ENCODE results near the gene ASMT. TPM values are rescaled to one million over a fixed set of nuclear protein-coding genes. Genes with fewer than 3 reads are reported as not detected.

ASMT gene
- total RNA-seq, 5 donors from 2014 or later (not counting 1 experiment from before 2014, with no cell fraction given) = 0.98 TPM; not detected in 4

DNA sequence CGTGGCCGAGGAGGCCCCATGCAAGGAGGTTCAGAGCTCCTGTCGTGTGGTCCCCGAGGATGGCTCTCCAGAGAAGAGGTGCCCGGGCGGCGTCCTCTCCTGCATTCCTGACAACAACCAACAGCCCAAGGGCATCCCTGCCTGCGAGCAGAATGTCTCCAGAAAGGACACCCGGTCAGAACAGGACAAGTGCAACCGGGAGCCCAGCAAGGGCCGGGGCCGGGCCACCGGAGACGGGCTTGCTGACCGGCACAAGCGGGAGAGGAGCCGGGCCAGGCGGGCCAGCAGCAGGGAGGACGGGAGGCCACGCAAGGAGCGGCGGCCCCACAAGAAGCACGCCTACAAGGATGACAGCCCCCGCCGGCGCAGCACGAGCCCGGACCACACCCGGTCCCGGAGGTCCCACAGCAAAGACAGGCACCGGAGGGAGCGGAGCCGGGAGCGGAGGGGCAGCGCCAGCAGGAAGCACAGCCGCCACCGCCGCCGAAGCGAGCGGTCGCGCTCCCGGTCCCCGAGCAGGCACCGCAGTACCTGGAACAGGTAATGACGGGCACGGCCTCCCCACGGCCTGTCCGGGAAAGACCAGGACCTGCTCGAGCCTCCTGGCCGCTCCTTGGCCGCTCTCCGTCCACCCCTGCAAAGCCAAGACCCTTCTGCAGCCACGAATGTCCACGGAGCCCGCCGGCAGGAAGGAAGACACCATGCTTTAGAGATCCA, 13.7 kb upstream of the ASMT start:
- ATAC-seq (replicated peaks in 1 of 4) (no peak), DNase-seq (no peak)
- peaks cover 0 to 12% (median 10%) of the 10 kb centered on the region in 3 donors for H3K4me1 Mint-ChIP-seq
- WGBS (ENCODE audit: insufficient coverage) = 97% methylated on average over 44 of the region's 58 CpGs
- peak overlapping the region in 1 of 3 donors; percentile 15 for H3K4me3 Mint-ChIP-seq
- H3K9me3 Mint-ChIP-seq = no peaks in the 10 kb centered on the region
- POLR2A ChIA-PET = no interaction called here
- Histone ChIP-seq H3K9me3 (no peaks in the 10 kb centered on the region), H3K4me1 (ENCODE audit: control insufficient read depth in 1 of 2, extremely low read depth in 1 of 2, insufficient read depth in 2 of 2, low read length in 2 of 2) (peaks cover 0 to 4% of the 10 kb centered on the region in 2 experiments), H3K27me3 (replicated peaks in 1 of 2; ENCODE audit: control insufficient read depth in 2 of 2, extremely low read depth in 1 of 2, insufficient read depth in 2 of 2, low read length in 1 of 2) (no peaks in the 10 kb centered on the region), H3K36me3 (ENCODE audit: control insufficient read depth in 2 of 2, extremely low read depth in 1 of 2, insufficient read depth in 1 of 2, low read length in 1 of 2) (peaks cover 32 to 62% of the 10 kb centered on the region in 2 donors), H3K27ac (ENCODE audit: low read length) (no peak overlapping the region), H3K4me3 (ENCODE audit: control insufficient read depth in 1 of 2, extremely low read depth in 1 of 2, low read length in 1 of 2) (no peak overlapping the region)
- no peaks in the 10 kb centered on the region for H3K27me3 Mint-ChIP-seq
- CTCF ChIA-PET = no interaction called here
- no peak overlapping the region for H3K27ac Mint-ChIP-seq
- peaks cover 47% of the 10 kb centered on the region for H3K36me3 Mint-ChIP-seq

DNA sequence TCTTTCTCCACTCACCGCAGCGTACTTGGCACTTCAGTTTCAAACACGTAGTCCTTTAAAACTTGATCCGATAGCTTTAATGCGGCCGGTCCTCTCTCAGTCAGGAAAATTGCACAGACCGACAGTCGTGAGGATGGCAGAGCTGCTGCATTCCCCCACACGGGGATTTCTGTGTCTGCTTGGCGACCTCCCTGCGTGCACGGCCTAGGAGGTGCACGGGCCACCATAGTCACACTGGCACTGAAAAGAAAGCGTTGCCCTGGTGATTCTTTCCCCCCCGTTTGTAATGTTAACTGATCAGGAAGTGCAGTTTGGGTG, 13.1 kb upstream of the ASMT start:
- ChIA-PET CTCF (no interaction called here), POLR2A (no interaction called here)
- H3K27ac Mint-ChIP-seq = no peak overlapping the region
- H3K9me3 Mint-ChIP-seq = no peaks in the 10 kb centered on the region
- H3K4me3 Mint-ChIP-seq = peak overlapping the region in 1 of 3 donors; percentile 15
- H3K36me3 Mint-ChIP-seq = peaks cover 45% of the 10 kb centered on the region
- Histone ChIP-seq H3K36me3 (ENCODE audit: control insufficient read depth in 2 of 2, extremely low read depth in 1 of 2, insufficient read depth in 1 of 2, low read length in 1 of 2) (peaks cover 32 to 61% of the 10 kb centered on the region in 2 donors), H3K27ac (ENCODE audit: low read length) (no peak overlapping the region), H3K4me1 (ENCODE audit: control insufficient read depth in 1 of 2, extremely low read depth in 1 of 2, insufficient read depth in 2 of 2, low read length in 2 of 2) (peaks cover 0 to 4% of the 10 kb centered on the region in 2 experiments), H3K9me3 (no peaks in the 10 kb centered on the region), H3K4me3 (ENCODE audit: control insufficient read depth in 1 of 2, extremely low read depth in 1 of 2, low read length in 1 of 2) (no peak overlapping the region), H3K27me3 (replicated peaks in 1 of 2; ENCODE audit: control insufficient read depth in 2 of 2, extremely low read depth in 1 of 2, insufficient read depth in 2 of 2, low read length in 1 of 2) (no peaks in the 10 kb centered on the region)
- H3K27me3 Mint-ChIP-seq = no peaks in the 10 kb centered on the region
- WGBS (ENCODE audit: insufficient coverage) = 96% methylated on average over 14 of the region's 15 CpGs
- DNase-seq = no peak
- peaks cover 0 to 11% (median 10%) of the 10 kb centered on the region in 3 donors for H3K4me1 Mint-ChIP-seq
- no peak for ATAC-seq (replicated peaks in 1 of 4)

DNA sequence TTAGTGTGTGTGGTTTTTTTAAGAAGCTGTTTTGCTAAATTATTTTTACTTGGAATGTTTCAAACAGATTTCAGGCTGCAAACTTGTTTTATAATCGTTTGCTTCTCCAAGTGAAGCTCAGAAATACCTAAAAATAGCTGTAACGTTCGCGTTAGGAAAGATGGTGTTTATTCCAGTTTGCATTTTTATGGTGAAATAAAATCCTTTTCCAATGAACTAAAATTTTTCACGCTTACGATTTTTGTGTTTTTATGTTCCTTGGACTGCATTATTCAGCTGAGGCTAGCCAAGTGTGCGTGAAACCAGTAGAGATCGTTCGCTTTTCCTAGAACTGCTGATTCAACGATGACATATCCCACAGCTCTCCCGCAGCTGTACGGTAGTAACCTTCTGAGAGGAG, 12.6 kb upstream of the ASMT start:
- CTCF ChIA-PET = no interaction called here
- Mint-ChIP-seq H3K4me1 (peaks cover 0 to 8% (median 7%) of the 10 kb centered on the region in 3 donors), H3K27me3 (no peaks in the 10 kb centered on the region), H3K4me3 (no peak overlapping the region), H3K27ac (no peak overlapping the region), H3K36me3 (peaks cover 40% of the 10 kb centered on the region), H3K9me3 (no peaks in the 10 kb centered on the region)
- POLR2A ChIA-PET = no interaction called here
- Histone ChIP-seq H3K36me3 (ENCODE audit: control insufficient read depth in 2 of 2, extremely low read depth in 1 of 2, insufficient read depth in 1 of 2, low read length in 1 of 2) (peaks cover 32 to 56% of the 10 kb centered on the region in 2 donors), H3K4me1 (ENCODE audit: control insufficient read depth in 1 of 2, extremely low read depth in 1 of 2, insufficient read depth in 2 of 2, low read length in 2 of 2) (no peaks in the 10 kb centered on the region), H3K27me3 (replicated peaks in 1 of 2; ENCODE audit: control insufficient read depth in 2 of 2, extremely low read depth in 1 of 2, insufficient read depth in 2 of 2, low read length in 1 of 2) (no peaks in the 10 kb centered on the region), H3K9me3 (no peaks in the 10 kb centered on the region), H3K27ac (ENCODE audit: low read length) (no peak overlapping the region), H3K4me3 (ENCODE audit: control insufficient read depth in 1 of 2, extremely low read depth in 1 of 2, low read length in 1 of 2) (no peak overlapping the region)
- 100% methylated on average over 7 of the region's 12 CpGs for WGBS (ENCODE audit: insufficient coverage)
- no peak for ATAC-seq (replicated peaks in 1 of 4)
- DNase-seq = no peak

DNA sequence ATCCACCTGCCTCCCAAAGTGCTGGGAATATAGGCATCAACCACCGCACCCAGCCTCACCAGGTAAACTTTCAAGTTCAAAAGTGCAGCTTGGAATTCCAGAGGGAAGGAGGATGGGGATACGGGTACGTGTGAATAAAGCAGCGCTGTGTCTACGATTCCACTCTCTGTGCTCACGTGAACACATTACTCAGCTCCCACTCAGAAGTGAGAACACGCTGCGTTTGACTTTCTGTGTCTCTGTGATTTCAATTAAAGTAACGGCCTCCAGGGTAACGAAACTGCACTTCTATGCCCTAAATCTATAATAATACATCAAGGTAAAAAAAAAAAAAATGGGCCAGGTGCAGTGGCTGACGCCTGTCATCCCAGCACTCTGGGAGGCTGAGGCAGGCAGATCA, 8.4 kb upstream of the ASMT start:
- H3K4me3 Mint-ChIP-seq = no peak overlapping the region
- no peak overlapping the region for H3K4me3 ChIP-seq (ENCODE audit: control insufficient read depth in 1 of 2, extremely low read depth in 1 of 2, low read length in 1 of 2)

DNA sequence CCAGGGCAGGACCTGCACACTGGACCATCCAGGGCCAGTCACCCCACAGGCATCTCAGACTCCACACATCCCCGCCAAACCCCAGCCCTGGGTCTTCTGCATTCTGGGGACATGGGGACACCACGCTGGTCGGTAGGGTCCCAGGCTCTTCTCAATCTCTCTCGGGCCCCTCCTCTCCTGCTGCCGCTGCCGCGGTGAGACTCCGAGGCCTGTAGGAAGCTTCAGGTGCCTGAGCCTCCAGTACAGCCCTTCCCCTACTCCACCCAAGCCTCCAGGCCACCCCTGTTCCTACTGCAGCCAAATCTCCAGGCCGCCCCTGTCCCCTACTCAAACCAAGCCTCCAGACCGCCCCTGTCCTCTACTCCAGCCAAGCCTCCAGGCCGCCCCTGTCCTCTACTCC, 5.5 kb upstream of the ASMT start:
- ChIA-PET CTCF (no interaction called here), POLR2A (no interaction called here)
- H3K27ac Mint-ChIP-seq = no peak overlapping the region
- H3K36me3 Mint-ChIP-seq = peaks cover 5% of the 10 kb centered on the region
- DNase-seq = no peak
- no peak overlapping the region for H3K27ac ChIP-seq (ENCODE audit: low read length)
- H3K36me3 ChIP-seq (ENCODE audit: control insufficient read depth in 2 of 2, extremely low read depth in 1 of 2, insufficient read depth in 1 of 2, low read length in 1 of 2) = no peaks in the 10 kb centered on the region
- no peaks in the 10 kb centered on the region for H3K9me3 Mint-ChIP-seq
- H3K4me3 ChIP-seq (ENCODE audit: control insufficient read depth in 1 of 2, extremely low read depth in 1 of 2, low read length in 1 of 2) = no peak overlapping the region
- H3K4me1 ChIP-seq (ENCODE audit: control insufficient read depth in 1 of 2, extremely low read depth in 1 of 2, insufficient read depth in 2 of 2, low read length in 2 of 2) = no peaks in the 10 kb centered on the region
- no peaks in the 10 kb centered on the region for H3K9me3 ChIP-seq
- H3K27me3 Mint-ChIP-seq = no peaks in the 10 kb centered on the region
- no peak overlapping the region for H3K4me3 Mint-ChIP-seq
- H3K4me1 Mint-ChIP-seq = peaks cover 0 to under 1% (median 0%) of the 10 kb centered on the region in 3 donors
- WGBS (ENCODE audit: insufficient coverage) = 97% methylated on average over 11 of the region's 11 CpGs
- ATAC-seq (replicated peaks in 1 of 4) = peak in 1 of 4 experiments; percentile 23
- peaks cover 0 to 2% of the 10 kb centered on the region in 2 experiments for H3K27me3 ChIP-seq (replicated peaks in 1 of 2; ENCODE audit: control insufficient read depth in 2 of 2, extremely low read depth in 1 of 2, insufficient read depth in 2 of 2, low read length in 1 of 2)

More for the DNA sequence above, 8.4 kb upstream of the ASMT start:
- H3K9me3 ChIP-seq = no peaks in the 10 kb centered on the region
- DNase-seq = no peak
- H3K27ac Mint-ChIP-seq = no peak overlapping the region
- H3K27me3 ChIP-seq (replicated peaks in 1 of 2; ENCODE audit: control insufficient read depth in 2 of 2, extremely low read depth in 1 of 2, insufficient read depth in 2 of 2, low read length in 1 of 2) = no peaks in the 10 kb centered on the region
- no peaks in the 10 kb centered on the region for H3K9me3 Mint-ChIP-seq
- H3K36me3 ChIP-seq (ENCODE audit: control insufficient read depth in 2 of 2, extremely low read depth in 1 of 2, insufficient read depth in 1 of 2, low read length in 1 of 2) = peaks cover 6 to 15% of the 10 kb centered on the region in 2 donors
- no peak for ATAC-seq (replicated peaks in 1 of 4)
- no peak overlapping the region for H3K27ac ChIP-seq (ENCODE audit: low read length)
- POLR2A ChIA-PET = no interaction called here
- peaks cover 0 to 4% (median 2%) of the 10 kb centered on the region in 3 donors for H3K4me1 Mint-ChIP-seq
- H3K4me1 ChIP-seq (ENCODE audit: control insufficient read depth in 1 of 2, extremely low read depth in 1 of 2, insufficient read depth in 2 of 2, low read length in 2 of 2) = no peaks in the 10 kb centered on the region
- CTCF ChIA-PET = no interaction called here
- H3K27me3 Mint-ChIP-seq = no peaks in the 10 kb centered on the region
- 100% methylated on average over 1 of the region's 11 CpGs for WGBS (ENCODE audit: insufficient coverage)
- H3K36me3 Mint-ChIP-seq = peaks cover 25% of the 10 kb centered on the region

DNA sequence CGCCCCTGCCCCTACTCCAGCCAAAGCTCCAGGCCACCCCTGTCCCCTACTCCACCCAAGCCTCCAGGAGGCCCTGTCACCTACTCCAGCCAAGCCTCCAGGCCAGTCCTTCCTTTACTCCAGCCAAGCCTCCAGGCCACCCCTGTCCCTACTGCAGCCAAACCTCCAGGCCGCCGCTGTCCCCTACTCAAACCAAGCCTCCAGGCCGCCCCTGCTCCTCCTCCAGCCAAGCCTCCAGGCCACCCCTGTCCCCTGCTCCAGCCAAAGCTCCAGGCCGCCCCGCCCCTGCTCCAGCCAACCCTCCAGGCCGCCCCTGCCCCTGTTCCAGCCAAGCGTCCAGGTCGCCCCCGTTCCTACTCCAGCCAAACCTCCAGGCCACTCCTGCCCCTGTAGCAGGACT, 5.1 kb upstream of the ASMT start:
- H3K27ac ChIP-seq (ENCODE audit: low read length) = no peak overlapping the region
- Mint-ChIP-seq H3K36me3 (peaks cover 4% of the 10 kb centered on the region), H3K4me1 (no peaks in the 10 kb centered on the region), H3K9me3 (no peaks in the 10 kb centered on the region), H3K27me3 (no peaks in the 10 kb centered on the region), H3K4me3 (no peak overlapping the region), H3K27ac (no peak overlapping the region)
- ATAC-seq (replicated peaks in 1 of 4) (no peak), DNase-seq (no peak)
- POLR2A ChIA-PET = no interaction called here
- H3K36me3 ChIP-seq (ENCODE audit: control insufficient read depth in 2 of 2, extremely low read depth in 1 of 2, insufficient read depth in 1 of 2, low read length in 1 of 2) = no peaks in the 10 kb centered on the region
- H3K4me1 ChIP-seq (ENCODE audit: control insufficient read depth in 1 of 2, extremely low read depth in 1 of 2, insufficient read depth in 2 of 2, low read length in 2 of 2) = no peaks in the 10 kb centered on the region
- CTCF ChIA-PET = no interaction called here
- WGBS (ENCODE audit: insufficient coverage) = 95% methylated on average over 10 of the region's 10 CpGs
- H3K4me3 ChIP-seq (ENCODE audit: control insufficient read depth in 1 of 2, extremely low read depth in 1 of 2, low read length in 1 of 2) = no peak overlapping the region
- H3K27me3 ChIP-seq (replicated peaks in 1 of 2; ENCODE audit: control insufficient read depth in 2 of 2, extremely low read depth in 1 of 2, insufficient read depth in 2 of 2, low read length in 1 of 2) = peaks cover 0 to 2% of the 10 kb centered on the region in 2 experiments
- H3K9me3 ChIP-seq = no peaks in the 10 kb centered on the region

DNA sequence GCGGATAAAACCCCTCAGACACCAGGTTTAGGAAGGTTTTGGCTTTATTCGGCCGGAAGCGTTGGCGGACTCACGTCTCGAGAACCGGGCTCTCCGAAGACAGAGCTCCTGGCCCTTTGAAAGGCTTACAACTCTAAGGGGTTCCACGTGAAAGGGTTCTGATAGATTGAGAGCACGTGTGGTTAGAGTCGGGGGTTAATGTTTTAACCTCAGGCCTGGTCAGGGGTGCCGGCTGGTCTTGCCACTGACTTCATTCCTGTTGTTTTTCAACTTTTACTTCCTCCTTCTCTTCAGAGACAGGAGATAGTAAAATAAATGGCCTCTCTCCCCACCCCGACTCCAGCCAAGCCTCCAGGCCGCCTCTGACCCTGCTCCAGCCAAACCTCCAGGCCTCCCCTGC, 4.7 kb upstream of the ASMT start:
- Mint-ChIP-seq H3K27ac (no peak overlapping the region), H3K36me3 (peaks cover 4% of the 10 kb centered on the region), H3K27me3 (no peaks in the 10 kb centered on the region), H3K4me3 (no peak overlapping the region), H3K9me3 (no peaks in the 10 kb centered on the region), H3K4me1 (no peaks in the 10 kb centered on the region)
- H3K4me3 ChIP-seq (ENCODE audit: control insufficient read depth in 1 of 2, extremely low read depth in 1 of 2, low read length in 1 of 2) = no peak overlapping the region
- peaks cover 0 to 2% of the 10 kb centered on the region in 2 experiments for H3K27me3 ChIP-seq (replicated peaks in 1 of 2; ENCODE audit: control insufficient read depth in 2 of 2, extremely low read depth in 1 of 2, insufficient read depth in 2 of 2, low read length in 1 of 2)
- H3K36me3 ChIP-seq (ENCODE audit: control insufficient read depth in 2 of 2, extremely low read depth in 1 of 2, insufficient read depth in 1 of 2, low read length in 1 of 2) = no peaks in the 10 kb centered on the region
- ChIA-PET CTCF (no interaction called here), POLR2A (no interaction called here)
- DNase-seq = no peak
- H3K27ac ChIP-seq (ENCODE audit: low read length) = no peak overlapping the region
- H3K4me1 ChIP-seq (ENCODE audit: control insufficient read depth in 1 of 2, extremely low read depth in 1 of 2, insufficient read depth in 2 of 2, low read length in 2 of 2) = no peaks in the 10 kb centered on the region
- WGBS (ENCODE audit: insufficient coverage) = 83% methylated on average over 10 of the region's 15 CpGs
- H3K9me3 ChIP-seq = no peaks in the 10 kb centered on the region
- no peak for ATAC-seq (replicated peaks in 1 of 4)
